UCSD-AML1 (cell line): ENCODE measurements around the gene GCC1.
"Not testable (repeated sequence)": the region's sequence is repeated elsewhere in the genome, so short reads cannot be mapped to it uniquely, and the experiment has no call there.

Source experiments
- DNase-seq: peaks from one replicate; lab custom pipeline; 2025; ENCODE audit not compliant: unreplicated experiment; lab: John Stamatoyannopoulos, UW

Gene GCC1

DNA sequence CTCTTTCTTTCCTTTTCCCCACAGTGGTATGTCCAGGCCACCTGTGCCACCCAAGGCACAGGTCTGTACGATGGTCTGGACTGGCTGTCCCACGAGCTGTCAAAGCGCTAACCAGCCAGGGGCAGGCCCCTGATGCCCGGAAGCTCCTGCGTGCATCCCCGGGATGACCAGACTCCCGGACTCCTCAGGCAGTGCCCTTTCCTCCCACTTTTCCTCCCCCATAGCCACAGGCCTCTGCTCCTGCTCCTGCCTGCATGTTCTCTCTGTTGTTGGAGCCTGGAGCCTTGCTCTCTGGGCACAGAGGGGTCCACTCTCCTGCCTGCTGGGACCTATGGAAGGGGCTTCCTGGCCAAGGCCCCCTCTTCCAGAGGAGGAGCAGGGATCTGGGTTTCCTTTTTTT, 5.8 kb upstream of the GCC1 start:
- no peak for DNase-seq

DNA sequence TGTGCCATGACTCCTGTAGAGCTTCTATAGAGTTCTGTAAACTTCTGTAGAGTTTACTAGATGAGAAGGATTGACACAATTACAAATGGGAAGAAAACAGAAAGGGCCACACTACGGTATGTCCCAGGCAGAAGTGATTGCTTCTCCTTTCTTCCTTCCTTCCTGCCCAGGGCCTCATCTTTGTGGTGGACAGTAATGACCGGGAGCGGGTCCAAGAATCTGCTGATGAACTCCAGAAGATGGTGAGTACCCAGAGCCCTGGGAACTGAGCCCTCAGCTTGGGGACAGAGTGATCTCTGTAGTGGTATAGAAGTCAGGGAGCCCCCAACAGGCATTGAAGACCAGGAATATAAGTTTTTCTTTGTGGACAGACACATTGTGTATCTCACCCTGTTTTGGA, 4.5 kb upstream of the GCC1 start:
- DNase-seq, result no peak

DNA sequence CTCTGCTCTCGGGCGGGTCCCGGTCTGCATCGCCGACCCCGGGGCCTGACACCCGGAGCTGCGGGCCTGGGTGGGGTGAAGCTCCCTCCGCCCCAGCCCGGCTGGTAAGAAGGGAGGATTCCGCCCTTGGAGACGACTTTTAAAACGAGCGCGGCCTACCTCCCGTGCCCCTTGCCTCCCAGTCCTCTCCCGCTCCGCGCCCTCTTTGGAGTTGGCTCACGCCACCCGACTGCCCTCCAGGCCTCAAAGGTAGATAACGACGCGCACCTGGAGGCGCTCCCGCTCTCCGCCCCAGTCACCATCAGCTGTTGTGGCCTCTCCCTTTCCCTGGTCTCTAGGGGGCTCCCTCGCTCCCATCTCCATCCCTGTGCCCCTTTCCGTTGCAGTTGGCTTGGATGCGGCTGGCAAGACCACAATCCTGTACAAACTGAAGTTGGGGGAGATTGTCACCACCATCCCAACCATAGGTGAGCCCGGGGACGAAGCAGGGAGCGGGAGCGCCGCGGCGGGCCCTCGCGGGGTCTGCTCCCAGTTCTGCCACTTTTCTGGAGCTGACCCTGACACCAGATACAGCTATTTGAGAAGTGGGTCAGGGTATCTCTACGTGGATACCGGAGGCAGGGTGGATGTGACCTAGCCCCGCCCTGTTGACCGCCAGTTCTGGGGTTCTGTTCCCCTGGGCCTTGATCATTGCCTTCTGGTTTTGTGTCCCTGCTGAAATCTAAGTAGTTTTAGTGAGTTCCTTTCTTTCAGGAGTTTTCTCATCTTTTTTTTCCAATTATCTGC, 3.5 kb upstream of the GCC1 start:
- peak; percentile 19 for DNase-seq

DNA sequence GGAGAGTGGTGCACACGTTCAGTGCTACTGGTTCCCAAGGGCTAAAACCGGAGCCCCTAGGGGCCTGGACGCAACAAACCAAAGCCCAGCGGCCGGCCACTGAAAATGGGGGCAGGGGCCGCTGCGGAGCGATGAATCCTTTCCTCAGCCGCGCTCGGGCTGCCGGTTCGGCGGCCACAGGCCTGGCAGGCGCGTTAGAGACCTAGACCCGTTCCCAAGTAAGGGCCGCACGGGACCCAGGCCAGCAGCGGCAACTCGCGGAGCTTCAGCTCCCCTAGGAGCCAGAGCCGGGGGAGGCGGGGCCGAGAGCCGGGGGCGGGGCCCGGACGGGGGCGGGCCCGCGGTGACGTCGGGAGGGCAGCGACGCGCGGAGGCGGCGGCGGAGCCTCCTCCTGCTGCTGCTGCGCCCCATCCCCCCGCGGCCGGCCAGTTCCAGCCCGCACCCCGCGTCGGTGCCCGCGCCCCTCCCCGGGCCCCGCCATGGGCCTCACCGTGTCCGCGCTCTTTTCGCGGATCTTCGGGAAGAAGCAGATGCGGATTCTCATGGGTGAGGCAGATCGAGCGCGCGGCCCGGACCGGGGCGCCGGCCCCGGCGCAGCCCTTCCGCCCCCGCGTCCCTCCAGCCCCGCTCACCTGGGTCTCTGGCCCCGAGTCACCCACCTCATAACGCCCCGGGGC, 2.8 kb upstream of the GCC1 start, which contains the start of gene ARF5:
Gene ARF5, plus strand, starts transcription at position 393 of the 678 bp plus-strand sequence. Its CDS starts 88 bp downstream, at position 481.
- DNase-seq, result peak; percentile 78

DNA sequence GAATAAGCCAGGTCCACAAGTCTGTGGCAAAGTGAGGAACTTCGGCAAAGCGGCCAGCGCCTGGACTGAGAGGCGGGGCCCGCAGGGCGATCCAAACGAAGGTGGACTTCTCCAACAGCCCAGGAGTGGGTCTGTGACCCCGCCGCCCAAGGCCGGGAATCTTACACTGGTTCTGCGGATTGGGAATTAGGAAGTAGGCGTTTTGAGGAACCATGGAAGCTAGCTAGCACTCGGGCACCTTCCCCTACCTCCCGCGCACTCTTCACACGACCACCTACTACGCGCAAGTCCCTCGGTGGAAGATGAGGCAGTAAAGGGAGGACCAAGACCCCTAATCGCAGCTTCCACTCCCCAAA, 2.2 kb upstream of the GCC1 start:
- no peak for DNase-seq

DNA sequence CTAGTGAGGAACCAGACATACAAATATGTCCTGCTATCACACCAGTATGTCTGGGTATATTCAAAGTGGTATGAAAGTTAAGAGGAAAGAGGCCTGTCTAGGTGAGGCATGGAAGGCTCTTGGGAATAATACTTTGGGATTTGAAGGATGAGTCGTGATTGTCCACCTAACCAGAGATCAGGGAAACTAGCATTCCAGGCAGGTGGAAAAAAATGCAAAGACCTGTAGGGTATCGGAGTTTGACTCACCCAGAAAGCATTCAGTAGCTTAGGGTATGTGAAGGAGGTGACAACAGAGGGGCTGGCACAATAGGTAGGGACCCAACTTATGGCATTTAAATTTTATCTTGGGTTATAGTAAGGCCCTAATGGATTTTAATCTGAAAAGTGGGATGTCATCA, 950 bp upstream of the GCC1 start:
- DNase-seq, result no peak

DNA sequence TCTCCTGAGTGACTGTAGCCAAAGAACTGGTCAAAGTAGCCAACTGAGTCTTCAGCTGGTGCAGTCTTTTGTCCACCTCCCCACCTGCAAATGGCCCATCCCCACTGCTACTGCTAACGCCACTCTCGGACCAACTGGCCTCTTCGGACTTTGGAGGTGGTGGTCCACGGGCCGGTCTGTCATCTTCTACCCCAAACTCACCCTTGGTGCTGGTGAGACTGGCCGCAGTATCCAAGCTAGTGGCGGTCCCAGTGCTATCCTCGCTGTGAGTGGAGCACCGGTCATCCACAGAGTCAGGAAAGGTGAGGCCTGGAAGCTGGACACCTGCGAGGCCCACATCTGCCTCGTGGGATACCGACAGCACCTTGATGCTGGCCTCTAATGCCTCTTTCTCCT, 750 bp downstream of the GCC1 start:
- no peak for DNase-seq

DNA sequence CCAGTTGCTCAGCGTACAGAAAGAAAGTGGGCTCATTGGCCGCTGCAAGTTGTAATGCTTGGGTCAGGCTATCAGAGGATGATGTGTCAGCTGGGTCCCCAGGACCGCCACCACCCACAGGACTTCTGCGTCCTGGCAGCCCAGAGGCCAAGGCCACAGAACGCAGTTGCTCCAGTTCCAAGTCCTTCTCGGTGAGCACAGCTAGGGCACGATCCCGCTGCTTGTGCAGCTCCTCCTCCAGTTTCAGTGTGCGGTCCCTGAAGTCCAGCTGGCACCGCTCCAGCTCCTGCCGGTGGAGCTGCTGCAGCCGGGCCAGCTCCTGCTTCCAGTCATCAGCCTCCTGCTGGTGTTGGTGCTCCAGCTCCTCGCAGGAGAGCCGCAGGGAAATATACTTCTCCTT, 3.0 kb downstream of the GCC1 start:
- DNase-seq, result no peak

DNA sequence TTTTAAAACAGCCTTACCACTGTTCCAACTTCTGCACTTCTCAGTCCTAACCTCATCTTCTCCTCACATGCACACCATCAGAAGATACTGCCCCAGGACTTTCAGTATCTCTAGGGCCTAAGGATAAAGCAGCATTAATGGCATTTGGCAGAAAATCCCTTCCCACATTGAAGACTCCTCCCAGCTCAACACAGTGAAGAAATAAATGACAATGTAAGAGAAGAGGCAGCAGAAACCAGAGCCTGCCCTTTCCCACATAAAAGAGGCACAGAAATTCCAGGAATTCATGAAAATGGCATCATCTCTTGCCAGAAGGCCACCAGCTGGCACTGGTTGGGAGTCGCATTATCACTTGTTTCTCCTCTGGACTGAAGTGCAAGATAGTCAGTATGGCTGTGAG, 3.7 kb downstream of the GCC1 start:
- no peak for DNase-seq

DNA sequence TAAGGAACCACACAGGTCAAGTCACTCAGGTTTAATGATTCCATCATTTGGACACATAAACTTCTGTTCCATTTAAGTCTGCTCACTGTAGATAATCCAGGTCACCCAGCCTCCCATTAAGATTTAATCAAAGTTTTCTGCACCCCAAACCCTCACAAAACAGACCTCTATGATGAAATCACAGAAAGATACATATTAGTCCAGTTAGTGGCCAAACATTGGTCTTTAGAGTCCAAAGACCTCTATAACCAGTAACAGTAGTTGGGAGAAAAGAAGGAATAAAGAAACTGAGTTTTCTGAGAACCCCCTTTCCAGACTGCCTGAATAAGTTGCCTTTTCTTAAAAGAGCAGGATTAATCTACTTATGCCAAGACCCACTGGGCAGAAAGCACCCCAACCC, 4.8 kb downstream of the GCC1 start:
- no peak for DNase-seq

DNA sequence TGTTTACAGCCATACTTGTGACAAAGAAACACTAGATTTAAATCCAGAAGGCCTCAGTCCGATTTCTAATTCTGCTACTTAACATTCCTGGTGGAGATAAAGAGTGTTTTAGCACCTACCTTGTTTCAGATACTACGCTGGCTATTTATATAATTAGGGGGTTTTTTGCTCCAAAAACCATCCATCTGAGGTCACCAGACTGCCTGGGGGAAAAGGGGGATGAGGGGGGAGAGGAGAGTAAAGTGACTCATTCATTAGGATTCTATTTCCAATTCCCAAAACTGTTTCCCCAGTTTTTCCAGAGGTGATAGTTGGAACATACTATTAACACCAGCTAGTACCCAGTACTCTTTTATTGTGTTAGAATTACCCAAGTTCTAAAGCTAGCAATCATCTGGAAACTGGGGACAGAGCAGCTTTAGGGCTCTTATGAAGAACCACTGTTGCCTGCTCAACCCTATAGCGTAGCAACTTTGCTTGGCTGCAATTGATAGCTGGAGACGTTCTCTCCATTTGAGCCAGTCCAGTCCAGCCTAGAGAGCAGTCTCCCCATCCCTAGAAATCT, 6.6 kb downstream of the GCC1 start:
- no peak for DNase-seq

DNA sequence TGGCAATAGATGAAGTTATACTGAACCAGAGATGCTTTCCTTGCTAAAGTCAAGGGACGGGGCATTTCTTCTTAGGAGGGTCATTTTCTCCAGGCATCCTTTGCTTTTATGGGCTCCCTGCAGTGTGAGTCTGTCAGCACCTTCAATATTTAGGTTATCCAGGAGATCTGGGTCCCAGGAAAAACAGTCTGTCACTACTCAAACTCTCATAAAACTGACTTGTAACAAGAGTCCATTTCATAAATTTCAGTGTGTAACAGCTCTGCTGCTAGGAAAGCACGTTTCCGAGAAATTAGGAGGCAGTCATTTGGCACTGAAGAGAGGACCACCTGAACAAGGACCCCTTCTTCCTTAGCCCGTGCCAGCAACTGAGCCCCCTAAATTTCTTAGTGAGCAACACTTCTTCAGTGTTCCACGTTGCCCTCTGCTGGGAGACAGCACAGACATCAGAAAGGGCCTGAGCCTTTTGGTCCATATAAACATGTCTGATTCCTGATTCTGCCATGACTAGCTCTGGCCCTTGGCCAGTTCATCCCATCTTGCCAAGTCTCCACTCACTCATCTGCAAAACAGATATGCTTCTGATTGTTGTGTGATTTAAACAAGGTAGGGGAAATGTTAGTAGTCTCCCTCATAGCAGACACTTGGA, 7.2 kb downstream of the GCC1 start:
- DNase-seq, result no peak

DNA sequence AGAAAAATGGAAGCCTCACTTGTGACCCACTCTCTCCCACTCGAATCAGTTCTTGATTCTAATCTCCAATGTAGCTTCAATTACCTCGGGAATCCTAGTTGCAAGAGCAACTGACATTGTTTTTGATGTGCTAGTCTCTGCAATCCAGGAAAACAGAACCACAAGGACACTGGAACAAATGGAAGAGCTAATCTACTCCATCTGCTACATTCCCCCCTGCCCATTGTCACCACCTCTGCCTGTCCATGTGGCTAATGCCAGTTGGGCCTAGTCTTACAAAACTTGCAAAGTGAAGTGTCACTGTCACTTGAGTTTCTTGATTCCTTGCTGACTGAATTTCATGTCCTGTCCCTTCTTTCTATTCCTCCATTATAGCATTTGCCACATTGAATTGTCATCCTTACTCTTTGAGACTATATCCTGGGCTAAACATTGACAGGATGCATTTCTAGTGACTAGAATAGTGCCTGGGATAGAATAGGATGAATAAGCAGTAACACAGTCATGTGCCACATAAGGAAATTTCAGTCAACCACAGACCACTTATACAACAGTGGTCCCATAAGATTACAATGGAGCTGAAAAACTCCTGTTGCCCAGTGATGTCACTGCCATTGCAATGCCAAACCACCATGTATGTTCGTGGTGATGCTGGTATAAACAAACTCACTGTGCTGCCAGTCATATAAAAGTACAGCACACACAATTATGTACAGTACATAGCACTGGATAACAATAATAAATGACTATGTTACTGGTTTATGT, 13.5 kb downstream of the GCC1 start:
- no peak for DNase-seq

DNA sequence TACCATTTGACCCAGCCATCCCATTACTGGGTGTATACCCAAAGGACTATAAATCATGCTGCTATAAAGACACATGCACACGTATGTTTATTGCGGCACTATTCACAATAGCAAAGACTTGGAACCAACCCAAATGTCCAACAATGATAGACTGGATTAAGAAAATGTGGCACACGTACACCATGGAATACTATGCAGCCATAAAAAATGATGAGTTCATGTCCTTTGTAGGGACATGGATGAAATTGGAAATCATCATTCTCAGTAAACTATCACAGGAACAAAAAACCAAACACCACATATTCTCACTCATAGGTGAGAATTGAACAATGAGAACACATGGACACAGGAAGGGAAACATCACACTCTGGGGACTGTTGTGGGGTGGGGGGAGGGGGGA, 17.4 kb downstream of the GCC1 start:
- not testable (repeated sequence) for DNase-seq

DNA sequence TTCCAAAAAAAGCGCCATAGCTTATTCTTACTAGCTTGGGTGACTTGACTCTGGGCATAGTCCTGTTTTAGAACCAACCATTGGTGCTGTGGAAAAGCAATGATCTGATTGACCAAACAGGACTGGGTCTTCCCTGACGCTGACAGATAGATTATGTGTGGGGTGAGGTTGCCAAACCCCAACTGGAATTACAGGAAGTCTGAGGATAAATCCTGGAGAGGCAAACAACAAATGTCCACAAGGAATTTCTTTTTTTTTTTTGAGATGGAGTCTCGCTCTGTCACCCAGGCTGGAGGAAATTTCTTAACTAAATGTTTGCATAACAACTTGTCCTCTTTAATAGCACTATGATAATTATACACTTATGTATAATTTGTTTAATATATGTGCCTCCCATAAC, 19.2 kb downstream of the GCC1 start:
- DNase-seq, result no peak

DNA sequence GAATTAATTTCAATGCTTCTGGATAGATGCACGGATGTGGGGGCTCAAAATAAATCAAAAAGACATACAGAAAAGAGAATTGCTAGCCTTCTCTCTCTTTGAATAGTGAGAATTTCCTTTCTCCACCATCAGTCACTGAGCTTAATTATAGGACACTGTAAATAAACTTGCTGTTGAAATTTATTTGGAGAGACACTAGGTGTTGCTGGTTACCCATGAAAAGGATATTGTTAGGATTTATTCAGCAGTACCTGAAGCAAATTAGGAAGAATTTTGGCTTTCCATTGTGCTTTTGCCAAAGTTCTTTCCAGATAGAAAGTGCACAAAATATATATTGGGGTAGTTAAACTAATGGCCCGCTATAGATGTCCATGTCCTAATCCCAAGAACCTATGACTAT, 27.6 kb downstream of the GCC1 start:
- no peak for DNase-seq

DNA sequence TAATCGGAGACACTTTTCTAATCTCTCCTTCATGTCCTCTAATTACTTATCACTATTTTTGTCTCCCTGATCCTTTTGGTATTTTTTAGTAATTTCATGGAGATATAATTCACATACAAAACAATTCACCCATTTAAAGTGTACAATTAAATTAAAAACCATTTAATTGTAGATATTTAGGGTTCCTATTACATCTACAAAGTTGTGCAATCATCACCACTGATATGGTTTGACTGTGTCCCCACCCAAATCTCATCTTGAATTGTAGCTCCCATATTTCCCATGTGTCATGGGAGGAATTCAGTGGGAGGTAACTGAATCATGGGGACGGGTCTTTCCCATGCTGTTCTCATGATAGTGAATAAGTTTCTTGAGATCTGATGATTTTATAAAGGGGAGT, 29.0 kb downstream of the GCC1 start:
- no peak for DNase-seq

DNA sequence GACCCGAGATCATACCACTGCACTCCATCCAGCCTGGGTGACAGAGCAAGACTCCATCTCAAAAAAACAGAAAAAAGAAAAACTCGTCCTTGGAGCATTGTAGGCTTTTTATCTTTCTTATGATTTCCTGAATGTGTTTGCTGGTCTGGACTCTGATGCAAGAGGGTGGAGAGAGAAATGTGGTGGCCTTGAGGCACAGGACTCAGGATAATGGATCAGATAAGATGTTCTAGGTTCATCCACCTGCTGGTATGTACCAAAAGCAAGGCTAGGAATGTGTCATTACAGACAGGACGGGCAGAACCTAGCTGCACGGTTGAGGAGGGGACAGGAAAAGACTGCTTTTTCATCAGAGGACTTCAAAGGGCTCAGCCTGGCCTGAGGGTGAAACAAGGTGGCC, 33.5 kb downstream of the GCC1 start:
- no peak for DNase-seq

DNA sequence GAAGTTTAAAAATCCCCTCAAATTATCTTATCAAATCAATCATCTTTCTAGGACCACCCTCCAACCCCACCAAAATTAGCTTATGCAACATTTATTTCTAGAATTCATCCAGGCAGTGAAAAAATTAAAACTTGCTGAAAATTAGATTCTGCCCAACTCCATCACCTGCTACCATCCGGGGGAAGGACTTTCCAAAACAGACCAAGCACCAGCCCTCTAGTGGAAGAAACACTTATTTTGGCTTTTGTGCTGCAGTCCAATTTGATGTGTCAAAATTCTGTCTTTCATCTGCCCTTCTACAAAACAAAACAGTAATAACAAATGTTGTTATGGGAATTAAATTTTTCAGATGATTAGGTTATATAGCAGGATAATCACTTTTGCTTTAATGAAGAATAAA, 35.1 kb downstream of the GCC1 start:
- DNase-seq, result no peak

DNA sequence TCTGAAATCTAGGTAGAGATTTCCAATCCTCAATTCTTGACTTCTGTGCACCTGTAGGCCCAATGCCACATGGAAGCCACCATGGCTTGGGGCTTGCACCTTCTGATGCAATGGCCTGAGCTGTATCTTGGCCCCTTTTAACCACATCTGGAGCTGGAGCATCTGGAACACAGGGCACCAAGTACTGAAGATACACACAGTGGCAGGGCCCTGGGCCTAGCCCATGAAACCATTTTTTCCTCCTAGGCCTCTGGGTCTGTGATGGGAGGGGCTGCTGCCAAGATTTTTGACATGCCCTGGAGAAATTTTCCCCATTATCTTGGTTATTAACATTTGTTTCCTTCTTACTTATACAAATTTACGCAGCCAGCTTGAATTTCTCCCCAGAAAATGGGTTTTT, 39.1 kb downstream of the GCC1 start:
- no peak for DNase-seq

DNA sequence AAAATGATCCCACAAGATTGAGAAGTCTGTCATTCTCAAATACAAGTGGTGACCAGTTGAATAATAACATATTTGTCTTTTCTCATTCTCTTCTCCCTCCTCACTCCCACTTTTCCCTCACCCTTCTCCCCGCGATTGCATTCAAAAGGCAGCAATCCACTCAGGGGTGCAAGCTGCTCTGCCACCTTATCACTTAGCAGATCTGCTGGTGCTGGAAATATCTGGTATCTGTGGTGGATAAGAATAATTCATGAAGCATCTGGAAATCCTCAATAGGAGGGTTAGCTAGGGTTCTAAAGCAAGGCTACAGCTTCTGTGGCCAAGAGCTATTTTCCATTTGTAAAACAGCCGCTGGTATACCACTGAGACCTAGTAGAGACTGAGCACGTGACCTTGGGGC, 43.8 kb downstream of the GCC1 start:
- no peak for DNase-seq
